Uterus (tissue), 2 donors: Measurements from ENCODE around the gene GGCX.

Source experiments
- POLR2A ChIP-seq, 2 donors: fragments of 450-650 bp; IDR thresholded peaks; one replicate each; pipeline ENCODE4 v1.6.1; 2016; ENCODE audit warnings: antibody characterized with exemption in 2 of 2, mild to moderate bottlenecking in 1 of 2, moderate library complexity in 1 of 2
- TF ChIP-seq, protein P1 (sequence below), 4 experiments: fragments of 200-600 bp in 2 of 4; fragments of 450-650 bp in 2 of 4; sonication (generic) in 2 of 4; IDR thresholded peaks; one replicate each; pipeline ENCODE4 v1.5.1; 2016 to 2019; ENCODE audit warnings: antibody characterized with exemption in 4 of 4, mild to moderate bottlenecking in 2 of 4, moderate library complexity in 1 of 4

DNA sequence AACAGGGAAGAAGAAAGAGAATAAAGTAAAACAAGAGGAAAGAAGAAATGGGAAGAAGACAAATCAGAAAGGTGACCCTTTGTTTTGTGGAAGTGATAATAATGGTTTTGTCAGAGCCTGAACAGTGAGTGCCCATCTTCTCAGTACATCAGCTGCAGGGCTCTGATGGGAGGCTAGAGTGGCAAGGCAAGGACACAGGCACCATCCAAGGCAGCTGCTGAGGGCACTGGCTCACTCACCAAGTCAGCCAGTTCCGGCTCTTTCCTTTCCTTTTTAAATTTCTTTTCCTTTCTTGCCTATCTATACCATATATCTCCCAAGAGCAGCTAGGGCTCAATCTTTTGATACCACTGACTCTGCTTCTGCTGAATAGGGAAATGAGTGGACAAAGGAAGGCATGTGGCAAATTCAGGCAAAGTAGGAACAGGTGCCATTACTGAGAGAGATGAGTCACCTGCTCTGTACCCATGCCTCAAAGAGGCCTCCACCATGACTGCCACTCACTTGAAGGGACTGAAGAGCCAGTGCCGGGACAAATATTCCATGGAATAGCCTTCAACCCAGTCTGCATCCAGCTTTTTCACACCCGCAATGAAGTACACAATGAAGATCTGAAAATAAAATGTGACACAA is 6.2 kb downstream of the GGCX start:
- TF ChIP-seq, protein P1, sequence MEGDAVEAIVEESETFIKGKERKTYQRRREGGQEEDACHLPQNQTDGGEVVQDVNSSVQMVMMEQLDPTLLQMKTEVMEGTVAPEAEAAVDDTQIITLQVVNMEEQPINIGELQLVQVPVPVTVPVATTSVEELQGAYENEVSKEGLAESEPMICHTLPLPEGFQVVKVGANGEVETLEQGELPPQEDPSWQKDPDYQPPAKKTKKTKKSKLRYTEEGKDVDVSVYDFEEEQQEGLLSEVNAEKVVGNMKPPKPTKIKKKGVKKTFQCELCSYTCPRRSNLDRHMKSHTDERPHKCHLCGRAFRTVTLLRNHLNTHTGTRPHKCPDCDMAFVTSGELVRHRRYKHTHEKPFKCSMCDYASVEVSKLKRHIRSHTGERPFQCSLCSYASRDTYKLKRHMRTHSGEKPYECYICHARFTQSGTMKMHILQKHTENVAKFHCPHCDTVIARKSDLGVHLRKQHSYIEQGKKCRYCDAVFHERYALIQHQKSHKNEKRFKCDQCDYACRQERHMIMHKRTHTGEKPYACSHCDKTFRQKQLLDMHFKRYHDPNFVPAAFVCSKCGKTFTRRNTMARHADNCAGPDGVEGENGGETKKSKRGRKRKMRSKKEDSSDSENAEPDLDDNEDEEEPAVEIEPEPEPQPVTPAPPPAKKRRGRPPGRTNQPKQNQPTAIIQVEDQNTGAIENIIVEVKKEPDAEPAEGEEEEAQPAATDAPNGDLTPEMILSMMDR (IDR thresholded peaks at IDR 0.05) = no peak
- TF ChIP-seq POLR2A (IDR thresholded peaks at IDR 0.05) = no peak
